Measurements from ENCODE around the gene BAIAP2. TPM values are rescaled to one million over a fixed set of nuclear protein-coding genes. Genes with fewer than 3 reads are reported as not detected.
"Not testable (repeated sequence)": the region's sequence is repeated elsewhere in the genome, so short reads cannot be mapped to it uniquely, and the experiment has no call there.

Gene BAIAP2
- total RNA-seq, 2 donors from 2014 or later = 6.2 to 13.2 TPM

DNA sequence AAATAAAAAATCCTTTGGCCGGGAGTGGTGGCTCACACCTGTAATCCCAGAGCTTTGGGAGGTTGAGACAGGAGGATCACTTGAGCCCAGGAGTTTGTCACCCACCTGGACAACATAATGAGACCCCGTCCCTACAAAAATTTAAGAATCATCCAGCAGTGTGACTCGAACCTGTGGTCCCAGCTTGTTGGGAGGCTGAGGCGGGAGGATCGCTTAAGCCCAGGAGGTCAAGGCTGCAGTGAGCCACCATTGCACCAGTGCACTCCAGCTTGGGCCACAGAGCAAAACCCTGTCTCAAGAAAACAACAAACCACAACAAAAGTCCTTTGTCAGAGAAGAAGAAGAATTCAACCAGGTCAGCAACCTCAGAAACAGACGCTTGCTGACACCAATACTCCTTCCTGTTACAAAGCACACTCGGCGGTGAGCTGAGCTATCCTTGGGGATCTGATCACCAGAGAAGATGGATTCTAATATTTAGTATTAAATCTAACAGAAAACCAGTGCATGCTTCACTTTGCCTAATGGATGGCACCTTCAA, 117.4 kb downstream of the BAIAP2 start:
- Mint-ChIP-seq H3K27ac (no peak overlapping the region), H3K9me3 (no peaks in the 10 kb centered on the region), H3K36me3 (no peaks in the 10 kb centered on the region)
- DNase-seq (ENCODE audit: low spot score in 2 of 2) (no peak), ATAC-seq (no peak)

DNA sequence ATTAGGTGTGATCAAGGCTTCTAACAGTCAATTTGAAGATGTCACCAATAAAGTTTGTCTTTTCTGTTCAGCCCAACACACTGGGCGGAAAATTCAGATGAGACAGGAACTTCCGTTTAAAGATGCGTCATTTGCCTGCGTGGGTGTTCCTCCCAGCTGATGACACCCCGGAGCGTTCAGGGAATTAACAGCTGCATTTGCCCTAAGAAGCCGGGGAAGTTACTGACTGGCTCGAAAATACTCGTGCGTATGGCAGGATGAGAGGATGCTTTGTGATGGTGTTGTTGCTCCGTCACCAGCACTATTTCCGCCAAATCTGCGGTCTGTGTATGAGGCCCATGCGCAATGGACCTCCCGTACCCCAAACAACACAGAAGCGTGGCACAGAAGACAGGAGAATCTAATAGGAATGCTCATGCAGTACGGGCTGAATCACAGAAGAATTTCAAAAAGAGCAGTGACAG, 118.4 kb downstream of the BAIAP2 start:
- Mint-ChIP-seq H3K27ac (no peak overlapping the region), H3K36me3 (no peaks in the 10 kb centered on the region), H3K9me3 (no peaks in the 10 kb centered on the region)
- no peak for DNase-seq (ENCODE audit: low spot score in 2 of 2)
- no peak for ATAC-seq

DNA sequence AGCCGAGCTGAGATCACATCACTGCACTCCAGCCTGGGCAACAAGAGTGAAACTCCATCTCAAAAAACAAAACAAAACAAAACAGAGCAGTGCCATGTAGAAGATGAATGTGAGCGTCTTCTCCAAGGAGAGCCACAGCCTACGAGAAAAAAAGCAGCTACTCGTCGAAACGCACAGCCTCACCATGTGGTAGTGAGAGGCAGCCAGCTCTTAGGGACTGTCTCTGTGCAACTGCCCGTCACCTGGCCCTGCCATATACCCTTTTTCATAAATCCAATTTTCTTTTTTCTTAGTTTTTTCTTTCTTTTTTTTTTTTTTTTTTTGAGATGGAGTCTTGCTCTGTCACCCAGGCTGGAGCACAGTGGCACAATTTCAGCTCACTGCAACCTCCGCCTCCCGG, 119.1 kb downstream of the BAIAP2 start:
- DNase-seq (ENCODE audit: low spot score in 2 of 2); H3K9me3 Mint-ChIP-seq; H3K27ac Mint-ChIP-seq; ATAC-seq; H3K36me3 Mint-ChIP-seq: not testable (repeated sequence)

DNA sequence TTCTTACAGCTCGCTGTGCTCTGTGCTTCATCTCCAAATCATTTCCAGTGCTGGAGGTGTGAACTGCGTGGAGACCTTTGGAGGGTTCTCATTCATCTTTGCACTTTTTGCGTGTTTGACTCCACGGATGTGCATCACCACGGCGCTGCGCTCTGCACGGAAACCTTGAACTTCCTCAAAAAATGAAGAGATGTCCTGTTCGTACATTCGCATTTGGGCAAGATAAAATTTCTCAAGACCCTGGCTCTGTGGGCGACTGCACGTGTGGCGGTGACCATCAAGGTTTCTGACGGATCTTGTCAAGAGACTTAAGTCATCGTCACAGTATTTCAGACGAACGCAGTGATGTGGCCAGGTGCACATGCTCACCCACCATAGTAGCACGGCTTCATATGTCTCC, 120.0 kb downstream of the BAIAP2 start:
- Mint-ChIP-seq H3K9me3 (no peaks in the 10 kb centered on the region), H3K36me3 (no peaks in the 10 kb centered on the region), H3K27ac (no peak overlapping the region)
- ATAC-seq (no peak), DNase-seq (ENCODE audit: low spot score in 2 of 2) (no peak)

DNA sequence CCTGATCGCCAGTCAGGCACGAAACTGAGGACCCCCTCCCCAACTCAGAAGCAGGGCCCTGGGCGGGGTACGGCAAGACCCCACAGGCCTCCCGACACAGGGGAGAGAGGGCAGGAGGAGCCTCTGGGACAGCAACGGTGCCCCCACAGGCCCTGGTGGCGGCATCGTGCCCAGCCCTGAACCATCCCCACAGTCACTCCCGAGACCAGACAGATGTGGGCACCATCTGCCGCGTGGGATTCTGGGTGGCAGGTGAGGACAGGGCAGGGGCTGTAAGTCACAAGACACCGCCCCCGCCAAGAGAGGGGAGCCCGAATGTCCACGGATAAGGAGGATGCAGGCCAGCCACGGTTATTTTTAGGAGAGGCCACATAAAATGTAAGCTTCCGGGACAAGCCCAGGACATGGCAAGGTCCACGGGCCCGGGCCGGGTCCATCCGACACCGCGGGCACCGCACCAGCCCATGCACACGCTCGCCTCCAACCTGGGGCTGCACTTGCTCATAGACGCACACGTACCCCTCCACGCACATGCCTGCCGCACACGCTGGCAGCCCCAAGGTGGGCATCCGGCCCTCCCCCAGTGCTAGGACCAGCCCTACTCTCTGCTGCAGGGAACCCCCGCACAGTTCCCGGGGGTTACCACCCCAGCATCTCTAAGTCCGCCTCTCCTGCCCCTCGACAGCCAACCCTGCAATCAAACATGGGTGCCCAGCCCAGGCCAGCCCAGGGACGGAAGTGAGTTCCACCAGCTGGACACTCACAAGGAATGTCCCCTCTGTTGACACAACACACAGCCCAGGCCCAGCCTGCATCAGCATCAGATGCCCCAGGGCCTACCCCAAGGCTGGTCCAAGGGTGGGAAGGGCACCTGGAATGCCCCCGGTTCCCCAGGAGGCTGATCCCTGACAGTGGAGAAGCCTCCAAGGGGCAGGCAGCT, 122.2 kb downstream of the BAIAP2 start:
- ATAC-seq (no peak), DNase-seq (ENCODE audit: low spot score in 2 of 2) (no peak)
- no peak overlapping the region for H3K27ac Mint-ChIP-seq
- H3K9me3 Mint-ChIP-seq = no peaks in the 10 kb centered on the region
- no peaks in the 10 kb centered on the region for H3K36me3 Mint-ChIP-seq

DNA sequence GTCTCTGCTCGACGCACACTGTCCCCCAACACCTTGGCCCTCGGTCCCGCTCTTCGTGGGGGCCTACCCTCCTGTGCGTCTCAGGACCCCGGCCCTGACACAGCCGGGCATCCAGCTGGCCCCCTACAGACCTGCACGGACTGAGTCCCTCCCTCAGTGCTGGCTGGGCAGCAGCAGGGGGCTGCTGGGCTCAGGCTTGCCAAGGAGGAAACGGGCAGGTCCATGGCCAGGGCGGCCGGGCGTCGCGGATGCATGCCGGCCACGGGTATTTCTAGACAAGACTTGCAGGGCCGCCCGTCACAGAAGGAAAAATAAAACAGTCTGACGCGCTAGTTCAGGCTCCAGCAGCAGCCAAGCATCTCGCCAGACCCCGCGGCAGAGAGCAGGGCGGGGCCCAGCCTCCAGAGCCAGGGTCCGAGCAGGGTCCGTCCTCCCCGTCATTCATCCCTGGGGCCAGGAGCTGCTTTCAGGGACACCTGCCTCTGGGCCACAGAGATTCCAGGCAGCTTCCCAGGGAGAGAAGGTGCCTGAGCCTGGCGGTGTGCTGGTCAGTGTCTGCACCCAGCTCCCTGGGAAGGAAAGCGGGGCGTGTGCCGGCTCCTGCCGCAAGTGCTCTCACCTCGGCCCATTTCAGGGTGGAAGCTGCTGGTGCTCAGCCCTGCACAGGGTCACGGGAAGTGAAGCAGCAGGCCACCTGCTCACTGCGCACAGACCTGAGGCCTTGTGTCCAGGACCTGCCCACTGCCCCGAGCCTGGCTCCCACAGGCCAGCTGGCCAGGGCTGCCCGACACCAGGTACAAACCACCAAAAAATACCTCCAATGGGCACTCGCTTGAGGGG, 123.1 kb downstream of the BAIAP2 start:
- ATAC-seq (no peak), DNase-seq (ENCODE audit: low spot score in 2 of 2) (no peak)
- Mint-ChIP-seq H3K36me3 (no peaks in the 10 kb centered on the region), H3K9me3 (no peaks in the 10 kb centered on the region), H3K27ac (no peak overlapping the region)

DNA sequence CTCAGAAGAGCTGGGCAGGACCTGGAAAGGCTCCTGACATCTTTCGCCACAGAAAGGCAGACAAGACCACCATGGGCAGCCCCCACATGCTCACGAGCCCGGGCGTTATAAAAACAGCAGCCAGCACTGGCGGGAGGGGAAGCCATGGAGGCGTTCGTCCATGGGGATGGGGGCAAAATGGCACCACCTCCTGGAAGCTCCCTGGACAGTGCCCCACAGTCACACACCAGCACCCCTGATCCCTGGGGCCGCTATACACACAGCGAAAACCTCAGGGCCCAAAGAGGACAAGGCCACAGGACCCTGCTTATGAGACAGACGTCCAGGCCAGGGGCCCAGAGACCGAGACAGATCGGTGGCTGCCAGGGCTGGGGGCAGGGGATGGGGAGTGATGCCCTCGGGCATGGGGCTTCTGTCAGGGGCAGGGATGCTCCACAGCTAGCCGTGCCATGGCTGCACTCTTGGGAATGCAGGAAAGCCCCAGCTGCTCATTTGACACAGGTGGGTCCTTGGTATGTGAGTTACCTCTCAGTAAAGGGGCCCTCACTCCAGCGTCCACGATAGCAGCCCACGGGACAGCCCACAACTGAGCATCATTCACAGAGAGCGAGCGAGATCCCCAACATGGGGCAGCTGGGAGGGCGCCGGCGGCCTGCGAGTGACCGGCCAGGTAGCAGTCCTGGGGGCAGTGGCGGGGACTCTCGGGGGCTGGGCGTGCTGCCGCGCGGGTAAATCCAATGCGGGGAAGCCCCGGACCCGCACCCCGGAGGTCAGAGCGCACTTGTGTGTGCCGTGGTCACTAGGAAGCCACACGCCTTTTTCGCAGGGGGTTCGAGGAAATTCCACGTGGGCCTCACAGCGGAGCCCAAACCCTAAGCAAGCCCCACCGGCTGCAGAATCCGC, 124.0 kb downstream of the BAIAP2 start:
- no peak overlapping the region for H3K27ac Mint-ChIP-seq
- H3K36me3 Mint-ChIP-seq = no peaks in the 10 kb centered on the region
- ATAC-seq = no peak
- no peak for DNase-seq (ENCODE audit: low spot score in 2 of 2)
- H3K9me3 Mint-ChIP-seq = no peaks in the 10 kb centered on the region

DNA sequence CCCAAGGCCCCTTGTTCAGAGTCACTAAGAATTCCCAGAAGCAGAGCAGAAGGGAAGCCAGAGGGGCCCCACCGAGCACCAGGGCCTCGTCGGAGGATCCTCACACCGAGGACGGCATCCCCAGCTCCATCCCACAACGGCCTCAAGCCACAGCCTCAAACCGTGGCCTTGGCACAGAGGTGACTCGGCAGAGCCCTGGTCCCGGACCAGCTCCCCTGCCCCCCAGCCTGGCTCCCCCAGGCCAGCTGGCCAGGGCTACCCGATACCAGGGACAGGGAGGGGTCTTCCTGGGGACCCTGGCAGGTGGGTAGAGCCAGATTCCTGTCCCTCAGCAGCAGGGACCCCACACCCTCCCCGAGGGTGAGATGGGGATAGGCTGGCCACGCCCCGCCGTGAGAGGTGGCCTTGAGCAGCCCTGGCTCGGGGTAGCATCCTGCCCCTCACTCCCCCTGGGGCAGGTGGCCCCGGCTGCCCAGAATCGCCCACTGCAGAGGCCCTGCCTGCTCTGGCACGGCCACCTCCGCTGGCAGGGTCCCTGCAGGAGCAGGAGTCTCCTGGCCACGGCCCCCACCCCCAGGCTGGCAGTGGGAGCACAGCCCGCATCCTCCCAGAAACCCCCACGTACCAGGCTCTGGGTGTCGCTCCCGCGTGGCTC, 124.8 kb downstream of the BAIAP2 start:
- ATAC-seq = peak in 1 of 2 donors; percentile 24

DNA sequence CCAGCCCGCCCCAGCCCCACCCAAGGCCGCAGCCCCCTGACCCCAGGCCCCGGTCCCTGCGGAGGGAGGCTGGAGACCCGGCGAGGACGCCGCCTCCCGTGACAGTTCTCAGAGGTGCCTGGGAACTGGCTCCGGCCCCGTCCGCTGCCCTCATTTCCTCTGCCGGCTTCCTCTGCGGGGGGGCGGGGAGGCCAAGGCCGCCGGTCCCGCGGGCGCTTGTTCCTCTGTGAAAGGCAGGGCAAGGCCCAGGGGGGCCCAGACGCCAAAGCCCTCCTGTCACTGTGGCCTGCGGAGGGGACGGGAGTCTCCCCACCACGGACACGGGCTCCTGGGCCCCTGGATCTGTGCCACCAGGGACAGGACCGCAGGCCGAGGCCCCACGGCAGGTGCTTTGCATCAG, 125.4 kb downstream of the BAIAP2 start:
- ATAC-seq (peak in 1 of 2 donors; percentile 27), DNase-seq (ENCODE audit: low spot score in 2 of 2) (no peak)
- Mint-ChIP-seq H3K27ac (no peak overlapping the region), H3K36me3 (no peaks in the 10 kb centered on the region), H3K9me3 (no peaks in the 10 kb centered on the region)

More for the DNA sequence above, 124.8 kb downstream of the BAIAP2 start:
- Mint-ChIP-seq H3K36me3 (no peaks in the 10 kb centered on the region), H3K27ac (no peak overlapping the region), H3K9me3 (no peaks in the 10 kb centered on the region)
- DNase-seq (ENCODE audit: low spot score in 2 of 2) = no peak

DNA sequence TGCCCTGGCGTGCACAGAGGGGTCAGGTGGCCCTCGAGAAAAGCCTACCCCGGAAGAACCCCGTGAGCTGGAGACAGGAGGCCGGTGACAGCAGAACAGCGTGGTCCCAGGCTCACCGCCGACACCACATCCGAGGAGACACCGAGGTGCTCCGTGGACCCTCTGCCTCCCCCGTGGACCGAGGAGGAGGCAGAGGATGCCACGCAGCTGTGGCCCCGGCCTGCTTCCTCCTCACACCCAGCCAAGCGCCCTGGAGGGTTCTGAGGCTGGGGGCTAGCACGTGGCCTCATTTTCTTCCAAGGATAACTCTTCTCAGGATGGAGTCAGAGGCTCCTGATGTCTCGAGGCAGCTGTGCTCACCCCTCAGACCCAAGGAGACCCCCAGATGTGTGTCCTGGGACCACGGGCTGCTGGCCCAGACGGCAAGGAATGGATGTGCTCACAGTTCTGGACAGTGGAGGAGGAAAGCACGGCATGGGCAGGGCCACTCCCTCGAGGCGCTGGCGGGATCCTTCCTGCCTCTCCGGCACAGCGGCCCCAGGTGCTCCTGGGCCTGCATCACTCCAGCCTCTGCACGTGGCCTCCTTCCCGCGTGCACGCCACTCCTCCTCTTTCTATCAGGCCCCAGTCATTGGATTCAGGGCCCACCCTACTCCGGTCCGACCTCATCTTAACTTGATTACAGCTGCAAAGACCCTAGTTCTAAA, 125.9 kb downstream of the BAIAP2 start:
- Mint-ChIP-seq H3K27ac (no peak overlapping the region), H3K9me3 (no peaks in the 10 kb centered on the region), H3K36me3 (no peaks in the 10 kb centered on the region)
- no peak for ATAC-seq
- DNase-seq (ENCODE audit: low spot score in 2 of 2) = no peak

DNA sequence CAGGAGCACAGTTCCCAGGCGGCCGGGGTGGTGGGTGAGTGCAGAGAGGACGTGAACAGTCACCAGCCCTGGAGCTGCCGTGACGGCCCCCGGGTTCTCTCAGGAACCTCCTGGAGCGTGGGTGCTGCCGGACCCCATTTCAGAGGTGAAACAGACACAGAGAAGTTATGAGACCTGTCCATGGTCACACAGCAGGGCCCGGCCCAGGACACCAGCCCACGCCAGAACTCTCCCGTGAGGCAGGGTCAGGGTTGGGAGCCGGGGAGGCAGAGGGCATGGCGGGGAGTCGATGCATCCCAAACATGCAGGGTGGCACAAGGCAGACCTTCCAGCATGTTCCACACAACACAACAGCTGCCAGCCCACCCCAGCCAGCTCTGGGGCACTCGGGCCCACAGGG, 126.6 kb downstream of the BAIAP2 start:
- H3K27ac Mint-ChIP-seq = no peak overlapping the region

DNA sequence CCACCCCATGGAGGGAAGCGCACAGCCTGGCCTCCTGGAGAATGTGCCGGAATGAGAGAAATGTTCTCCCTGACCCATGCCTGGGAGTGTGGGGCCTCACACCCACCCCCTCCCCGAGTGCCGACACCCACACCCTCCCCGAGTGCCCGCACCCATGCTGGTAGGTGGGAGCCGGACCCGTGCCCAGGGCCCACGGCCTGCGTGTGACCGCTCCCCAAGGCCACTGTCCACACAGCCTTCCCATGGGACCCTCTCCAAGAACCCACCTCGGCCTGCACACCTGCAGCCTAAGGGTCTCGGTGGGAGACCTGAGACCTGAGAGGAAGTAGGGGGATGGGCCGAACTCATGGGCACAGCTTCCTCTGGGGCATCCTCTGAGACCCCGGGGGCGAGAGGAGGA, 127.0 kb downstream of the BAIAP2 start:
- Mint-ChIP-seq H3K27ac (no peak overlapping the region), H3K36me3 (no peaks in the 10 kb centered on the region), H3K9me3 (no peaks in the 10 kb centered on the region)
- no peak for DNase-seq (ENCODE audit: low spot score in 2 of 2)
- no peak for ATAC-seq

More for the DNA sequence above, 126.6 kb downstream of the BAIAP2 start:
- ATAC-seq (no peak), DNase-seq (ENCODE audit: low spot score in 2 of 2) (no peak)
- H3K36me3 Mint-ChIP-seq = no peaks in the 10 kb centered on the region
- no peaks in the 10 kb centered on the region for H3K9me3 Mint-ChIP-seq

DNA sequence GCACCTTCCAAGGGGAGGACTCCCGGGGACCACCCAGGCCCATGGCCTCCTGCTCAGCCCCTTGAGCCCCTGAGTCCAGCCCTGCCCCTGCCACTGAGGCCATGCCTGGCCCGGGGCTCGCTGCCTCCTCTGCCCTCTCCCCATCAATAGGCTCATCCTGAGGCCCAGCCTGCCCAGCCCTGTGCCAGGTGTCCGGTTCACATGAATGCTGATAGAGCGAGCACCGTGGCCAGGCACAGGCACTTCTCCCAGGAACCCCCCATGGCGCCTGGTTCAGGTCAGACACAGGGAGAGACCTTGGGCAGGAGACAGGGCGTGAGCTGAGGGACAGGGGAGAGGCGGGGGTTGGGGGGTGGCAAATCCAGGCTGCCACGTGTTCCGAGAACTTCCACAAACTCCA, 127.5 kb downstream of the BAIAP2 start:
- Mint-ChIP-seq H3K27ac (no peak overlapping the region), H3K36me3 (no peaks in the 10 kb centered on the region), H3K9me3 (no peaks in the 10 kb centered on the region)

DNA sequence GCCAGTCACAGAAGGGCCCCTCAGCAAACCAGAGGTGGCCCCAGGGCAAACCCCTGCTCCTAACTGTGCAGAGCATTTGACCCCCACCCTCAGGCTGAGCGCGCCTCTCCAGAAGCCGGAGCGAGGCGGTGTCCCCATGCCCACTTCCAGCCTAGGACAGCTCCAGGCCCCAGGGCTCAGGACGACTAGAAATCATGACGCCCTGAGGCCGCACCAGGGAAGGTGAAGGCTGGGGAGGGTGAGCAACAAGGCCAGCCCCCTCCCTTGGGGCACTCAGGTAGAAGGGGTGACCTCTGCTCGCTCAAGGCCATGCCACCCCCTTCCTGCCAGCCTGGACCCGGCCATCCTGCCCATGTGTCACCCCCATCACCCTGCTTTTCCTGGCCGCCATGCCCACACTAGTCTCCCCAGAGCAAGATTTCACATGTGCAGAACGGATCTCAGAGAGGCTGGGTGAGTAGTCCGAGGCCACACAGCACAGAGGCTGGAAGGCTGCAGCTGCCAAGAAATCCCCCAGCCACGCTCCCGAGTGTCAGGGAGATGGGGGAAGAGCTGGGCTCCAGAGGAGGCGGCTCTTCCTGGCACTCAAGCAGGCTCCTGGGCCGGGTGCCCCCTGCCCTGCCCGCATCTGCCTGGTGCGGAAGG, 128.2 kb downstream of the BAIAP2 start:
- no peaks in the 10 kb centered on the region for H3K36me3 Mint-ChIP-seq
- no peaks in the 10 kb centered on the region for H3K9me3 Mint-ChIP-seq

More for the DNA sequence above, 127.5 kb downstream of the BAIAP2 start:
- DNase-seq (ENCODE audit: low spot score in 2 of 2) (no peak), ATAC-seq (no peak)

More for the DNA sequence above, 128.2 kb downstream of the BAIAP2 start:
- H3K27ac Mint-ChIP-seq = no peak overlapping the region
- ATAC-seq = no peak
- no peak for DNase-seq (ENCODE audit: low spot score in 2 of 2)

All from activated naive CD4-positive, alpha-beta T cell treated with anti-CD3 and anti-CD28 coated beads, Interleukin-2, amount 50 U/mL, for 72 hours (primary cell).